22Rv1 (cell line): Measurements from ENCODE around the gene PROZ.

Experiments used
- ZFX ChIP-seq: fragments of 450-650 bp; IDR thresholded peaks from 2 replicates; pipeline ENCODE4 v1.6.1; 2017; ENCODE audit warnings: antibody characterized with exemption, borderline replicate concordance
- TF ChIP-seq, protein P1 (sequence below): fragments of 450-650 bp; IDR thresholded peaks from 2 replicates; pipeline ENCODE4 v1.5.1; 2017; ENCODE audit warnings: mild to moderate bottlenecking

DNA sequence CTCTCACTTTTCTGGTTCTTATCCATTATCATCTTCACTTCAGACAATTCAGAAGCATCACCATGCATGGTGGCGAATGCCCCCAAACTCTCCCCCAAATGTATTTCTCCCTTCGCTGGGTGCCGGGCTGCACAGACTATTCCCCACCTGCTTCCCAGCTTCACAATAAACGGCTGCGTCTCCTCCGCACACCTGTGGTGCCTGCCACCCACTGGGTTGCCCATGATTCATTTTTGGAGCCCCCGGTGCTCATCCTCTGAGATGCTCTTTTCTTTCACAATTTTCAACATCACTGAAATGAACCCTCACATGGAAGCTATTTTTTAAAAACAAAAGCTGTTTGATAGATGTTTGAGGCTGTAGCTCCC, 38.6 kb upstream of the PROZ start:
- TF ChIP-seq, protein P1, sequence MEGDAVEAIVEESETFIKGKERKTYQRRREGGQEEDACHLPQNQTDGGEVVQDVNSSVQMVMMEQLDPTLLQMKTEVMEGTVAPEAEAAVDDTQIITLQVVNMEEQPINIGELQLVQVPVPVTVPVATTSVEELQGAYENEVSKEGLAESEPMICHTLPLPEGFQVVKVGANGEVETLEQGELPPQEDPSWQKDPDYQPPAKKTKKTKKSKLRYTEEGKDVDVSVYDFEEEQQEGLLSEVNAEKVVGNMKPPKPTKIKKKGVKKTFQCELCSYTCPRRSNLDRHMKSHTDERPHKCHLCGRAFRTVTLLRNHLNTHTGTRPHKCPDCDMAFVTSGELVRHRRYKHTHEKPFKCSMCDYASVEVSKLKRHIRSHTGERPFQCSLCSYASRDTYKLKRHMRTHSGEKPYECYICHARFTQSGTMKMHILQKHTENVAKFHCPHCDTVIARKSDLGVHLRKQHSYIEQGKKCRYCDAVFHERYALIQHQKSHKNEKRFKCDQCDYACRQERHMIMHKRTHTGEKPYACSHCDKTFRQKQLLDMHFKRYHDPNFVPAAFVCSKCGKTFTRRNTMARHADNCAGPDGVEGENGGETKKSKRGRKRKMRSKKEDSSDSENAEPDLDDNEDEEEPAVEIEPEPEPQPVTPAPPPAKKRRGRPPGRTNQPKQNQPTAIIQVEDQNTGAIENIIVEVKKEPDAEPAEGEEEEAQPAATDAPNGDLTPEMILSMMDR, result no peak
- TF ChIP-seq ZFX, result no peak
